NCI-H1930 (cell line): Measurements from ENCODE around the gene CCNT1.

Source experiments
- DNase-seq, 2 experiments: peaks; one replicate each; lab custom pipeline; 2025; lab: John Stamatoyannopoulos, UW

The CCNT1 gene

GRCh38 chr12:48640854-48641253 lies 75.7 kb downstream of the CCNT1 start:
- DNase-seq: no peak

GRCh38 chr12:48640428-48640827 lies 76.1 kb downstream of the CCNT1 start:
- no peak for DNase-seq
